Upper lobe of left lung (tissue), 4 donors: ENCODE measurements around the gene TMEM134.
A peak's percentile ranks its signal among the peaks of the same experiment; 100 is the strongest.

Experiments used
- CTCF ChIP-seq, 6 experiments: fragments of 450-650 bp in 4 of 6; fragments of 200-600 bp in 2 of 6; sonication (generic) in 2 of 6; IDR thresholded peaks; one replicate each; pipeline ENCODE4 v1.5.1; 2016 to 2019; ENCODE audit warnings: antibody characterized with exemption in 6 of 6
- POLR2A ChIP-seq, 4 donors: fragments of 450-650 bp; IDR thresholded peaks; one replicate each; pipeline ENCODE4 v1.5.1; 2016 to 2017; ENCODE audit warnings: antibody characterized with exemption in 4 of 4, mild to moderate bottlenecking in 2 of 4

GRCh38 chr11:67468759-67469507 lies at the start of gene TMEM134:
- TF ChIP-seq CTCF (IDR thresholded peaks at IDR 0.05) (peak; percentile 51 to 79 (median 68)), POLR2A (IDR thresholded peaks at IDR 0.05) (peak in 3 of 4 donors; percentile 59 to 85 (median 80))
